Activated CD8-positive, alpha-beta memory T cell treated with anti-CD3 and anti-CD28 coated beads for 36 hours (primary cell): ENCODE measurements around the gene GNL1. TPM values are rescaled to one million over a fixed set of nuclear protein-coding genes. Genes with fewer than 3 reads are reported as not detected.

Experiments
- CTCF ChIA-PET: fragments of 350-600 bp; sonication (Branson Sonifier 250); formaldehyde crosslinking; loops from one replicate; lab custom pipeline; 2021; ENCODE audit warnings: antibody characterized with exemption; lab: Charles Lee
- POLR2A ChIA-PET: fragments of 350-600 bp; sonication (Branson Sonifier 250); formaldehyde crosslinking; loops from one replicate; lab custom pipeline; 2021; ENCODE audit warnings: antibody characterized with exemption; lab: Charles Lee
- total RNA-seq, 2 experiments: library from RNA; stranded (reverse); gene quantifications; one replicate each; pipeline ENCODE4 v1.2.3, GENCODE V29; 2021

GNL1 gene
- total RNA-seq = 100 to 1,000 TPM; 112 to 119 TPM

- ChIA-PET CTCF (interaction anchor here (0.9 to 6.3 kb wide), 6 partner anchors 12 to 92 kb away, joined by 3 to 43 read pairs (median 4); no protein-coding TSS in a partner anchor), POLR2A (interaction anchor here (0.6 to 3.2 kb wide), 7 partner anchors 11 to 179 kb away, joined by 3 to 20 read pairs (median 5); partner anchors contain the start of gene ABCF1)
These were observed at the start of gene GNL1 for GRCh38 chr6:30556066-30556905. GNL1 (minus strand) TSS chr6:30556489; CDS start chr6:30556203, 286 bp downstream.

- ChIA-PET POLR2A (interaction anchor here (1.0 kb wide), 1 partner anchor 17 kb away, joined by 5 read pairs; no protein-coding TSS in a partner anchor), CTCF (interaction anchor here (2.2 kb wide), 1 partner anchor 151 kb away, joined by 5 read pairs; no protein-coding TSS in a partner anchor)
These were observed 47.7 kb upstream of the GNL1 start for GRCh38 chr6:30603961-30604360.

GRCh38 chr6:30601815-30602641 is 45.7 kb upstream of the GNL1 start:
- POLR2A ChIA-PET = no interaction called here

GRCh38 chr6:30601436-30601814 is 45.1 kb upstream of the GNL1 start:
- POLR2A ChIA-PET = interaction anchor here (1.0 kb wide), 1 partner anchor 111 kb away, joined by 3 read pairs; no protein-coding TSS in a partner anchor

More at GRCh38 chr6:30601815-30602641, 45.7 kb upstream of the GNL1 start:
- CTCF ChIA-PET = interaction anchor here (1.5 kb wide), 1 partner anchor 148 kb away, joined by 3 read pairs; no protein-coding TSS in a partner anchor

GRCh38 chr6:30600451-30600961 is 44.2 kb upstream of the GNL1 start:
- ChIA-PET CTCF (interaction anchor here (1.1 to 1.5 kb wide), 2 partner anchors 133 to 147 kb away, joined by 3 read pairs; no protein-coding TSS in a partner anchor), POLR2A (interaction anchor here (0.7 to 1.8 kb wide), 4 partner anchors 10 to 110 kb away, joined by 3 to 4 read pairs (median 3); no protein-coding TSS in a partner anchor)

More at GRCh38 chr6:30601436-30601814, 45.1 kb upstream of the GNL1 start:
- CTCF ChIA-PET = interaction anchor here (1.5 kb wide), 1 partner anchor 148 kb away, joined by 3 read pairs; no protein-coding TSS in a partner anchor

- ChIA-PET POLR2A (interaction anchor here (0.7 to 1.8 kb wide), 4 partner anchors 8 to 14 kb away, joined by 3 to 9 read pairs (median 4); no protein-coding TSS in a partner anchor), CTCF (interaction anchor here (1.1 to 4.5 kb wide), 4 partner anchors 11 to 132 kb away, joined by 3 to 23 read pairs (median 4); no protein-coding TSS in a partner anchor)
These were observed 43.5 kb upstream of the GNL1 start for GRCh38 chr6:30599625-30600324.

- CTCF ChIA-PET = interaction anchor here (0.9 to 4.5 kb wide), 11 partner anchors 8 to 144 kb away, joined by 3 to 23 read pairs (median 6); partner anchors contain the start of genes ABCF1 and DHX16
- POLR2A ChIA-PET = interaction anchor here (0.8 to 1.8 kb wide), 3 partner anchors 9 to 258 kb away, joined by 4 to 9 read pairs (median 6); no protein-coding TSS in a partner anchor
These were observed 42.8 kb upstream of the GNL1 start for GRCh38 chr6:30598912-30599624.

- CTCF ChIA-PET = interaction anchor here (0.7 to 4.5 kb wide), 21 partner anchors 10 to 382 kb away, joined by 3 to 23 read pairs (median 6); partner anchors contain the start of genes ABCF1, DHX16 and FLOT1
- POLR2A ChIA-PET = interaction anchor here (0.7 to 1.8 kb wide), 4 partner anchors 14 to 1588 kb away, joined by 4 to 23 read pairs (median 7); no protein-coding TSS in a partner anchor
These were observed 41.2 kb upstream of the GNL1 start for GRCh38 chr6:30597315-30598144.

GRCh38 chr6:30592287-30592686 is 36.0 kb upstream of the GNL1 start:
- POLR2A ChIA-PET = no interaction called here

GRCh38 chr6:30591008-30591407 is 34.7 kb upstream of the GNL1 start:
- ChIA-PET CTCF (interaction anchor here (0.7 to 1.2 kb wide), 3 partner anchors 23 to 109 kb away, joined by 3 to 4 read pairs (median 3); no protein-coding TSS in a partner anchor), POLR2A (no interaction called here)

More at GRCh38 chr6:30592287-30592686, 36.0 kb upstream of the GNL1 start:
- CTCF ChIA-PET = interaction anchor here (1.0 kb wide), 1 partner anchor 51 kb away, joined by 3 read pairs; no protein-coding TSS in a partner anchor

GRCh38 chr6:30590509-30590908 is 34.2 kb upstream of the GNL1 start:
- CTCF ChIA-PET = interaction anchor here (0.7 to 1.2 kb wide), 3 partner anchors 23 to 109 kb away, joined by 3 to 4 read pairs (median 3); no protein-coding TSS in a partner anchor
- POLR2A ChIA-PET = interaction anchor here (1.2 kb wide), 1 partner anchor 20 kb away, joined by 6 read pairs; no protein-coding TSS in a partner anchor

- ChIA-PET CTCF (interaction anchor here (1.2 kb wide), 1 partner anchor 108 kb away, joined by 3 read pairs; no protein-coding TSS in a partner anchor), POLR2A (interaction anchor here (1.2 kb wide), 1 partner anchor 21 kb away, joined by 6 read pairs; no protein-coding TSS in a partner anchor)
These were observed 33.6 kb upstream of the GNL1 start for GRCh38 chr6:30589754-30590358.

GRCh38 chr6:30583921-30584320 is 27.6 kb upstream of the GNL1 start:
- ChIA-PET POLR2A (interaction anchor here (2.3 kb wide), 1 partner anchor 14 kb away, joined by 23 read pairs; no protein-coding TSS in a partner anchor), CTCF (interaction anchor here (0.6 to 1.6 kb wide), 2 partner anchors 13 to 51 kb away, joined by 3 to 6 read pairs; no protein-coding TSS in a partner anchor)

GRCh38 chr6:30578051-30578450 is 21.8 kb upstream of the GNL1 start:
- ChIA-PET CTCF (interaction anchor here (1.9 kb wide), 1 partner anchor 33 kb away, joined by 5 read pairs; no protein-coding TSS in a partner anchor), POLR2A (interaction anchor here (0.6 kb wide), 1 partner anchor 37 kb away, joined by 9 read pairs; no protein-coding TSS in a partner anchor)

GRCh38 chr6:30573113-30573512 is 16.8 kb upstream of the GNL1 start:
- ChIA-PET POLR2A (interaction anchor here (1.4 kb wide), 1 partner anchor 42 kb away, joined by 3 read pairs; no protein-coding TSS in a partner anchor), CTCF (interaction anchor here (1.6 kb wide), 1 partner anchor 40 kb away, joined by 5 read pairs; no protein-coding TSS in a partner anchor)
